PC-3 (cell line): Measurements from ENCODE around the gene SAMD5. TPM values are rescaled to one million over a fixed set of nuclear protein-coding genes. Genes with fewer than 3 reads are reported as not detected.

ENCODE experiments used
- ATAC-seq: fragments of 200-7000 bp; cut with Tn5 transposase; 2 replicates; pipeline ENCODE4 v1.9.1; 2020; ENCODE audit warnings: mild to moderate bottlenecking, moderate library complexity
- BruUV-seq: library from RNA; stranded (reverse); fragments of 400-500 nt; replicated peaks from 2 replicates; lab custom pipeline; 2021; lab: Mats Ljungman, UMichigan
- CTCF ChIA-PET: fragments of 300-600 bp; sonication (Branson Sonifier 250); formaldehyde crosslinking; loops from one replicate; lab custom pipeline; 2022; ENCODE audit warnings: antibody characterized with exemption; lab: Charles Lee
- POLR2A ChIA-PET: fragments of 300-600 bp; sonication (Branson Sonifier 250); formaldehyde crosslinking; loops from one replicate; lab custom pipeline; 2022; ENCODE audit warnings: antibody characterized with exemption; ENCODE audit not compliant: unreplicated experiment; lab: Charles Lee
- DNase-seq: peaks from one replicate; pipeline ENCODE4 v3.0.0-alpha.2; 2015
- H2AFZ ChIP-seq: fragments of 300-600 bp; sonication (generic); 2 replicates; pipeline ENCODE4 v1.6.0; 2016; ENCODE audit warnings: antibody characterized with exemption, low read length
- H3F3A ChIP-seq: fragments of 300-600 bp; sonication (generic); one replicate; pipeline ENCODE4 v1.6.0; 2017; ENCODE audit warnings: antibody characterized with exemption, low read length, control low read depth, mild to moderate bottlenecking; ENCODE audit not compliant: unreplicated experiment
- H3K27ac ChIP-seq: fragments of 300-600 bp; sonication (generic); 2 replicates; pipeline ENCODE4 v1.5.1; 2016; ENCODE audit warnings: mild to moderate bottlenecking, low read length
- H3K27me3 ChIP-seq: fragments of 300-600 bp; sonication (generic); 2 replicates; pipeline ENCODE4 v1.6.1; 2016; ENCODE audit warnings: low read length, mixed read lengths
- H3K36me3 ChIP-seq: fragments of 300-600 bp; sonication (generic); 2 replicates; pipeline ENCODE4 v1.6.1; 2016; ENCODE audit warnings: low read depth, mixed run types, low read length, mixed read lengths
- H3K4me1 ChIP-seq: fragments of 300-600 bp; sonication (generic); 2 replicates; pipeline ENCODE4 v1.5.1; 2016; ENCODE audit warnings: low read length; ENCODE audit not compliant: insufficient read depth
- H3K4me2 ChIP-seq: fragments of 300-600 bp; sonication (generic); 2 replicates; pipeline ENCODE4 v1.6.0; 2016; ENCODE audit warnings: low read length
- H3K4me3 ChIP-seq: fragments of 300-600 bp; sonication (generic); 2 replicates; pipeline ENCODE4 v1.5.1; 2016; ENCODE audit warnings: mild to moderate bottlenecking, low read length, mixed read lengths
- H3K79me2 ChIP-seq: fragments of 300-600 bp; sonication (generic); 2 replicates; pipeline ENCODE4 v1.6.1; 2017; ENCODE audit warnings: low read length, mixed read lengths
- H3K9ac ChIP-seq: fragments of 300-600 bp; sonication (generic); 2 replicates; pipeline ENCODE4 v1.6.0; 2016; ENCODE audit warnings: mild to moderate bottlenecking, low read length
- H3K9me2 ChIP-seq: fragments of 300-600 bp; sonication (generic); replicated peaks from 2 replicates; pipeline ENCODE4 v1.6.1; 2016; ENCODE audit warnings: mixed run types, low read length, mixed read lengths
- H3K9me3 ChIP-seq: fragments of 300-600 bp; sonication (generic); 2 replicates; pipeline ENCODE4 v1.6.1; 2016; ENCODE audit warnings: low read length, mixed read lengths
- H4K20me1 ChIP-seq: fragments of 300-600 bp; sonication (generic); 2 replicates; pipeline ENCODE4 v1.6.1; 2016; ENCODE audit warnings: low read length, mixed read lengths
- EZH2 ChIP-seq: fragments of 300-600 bp; sonication (generic); IDR thresholded peaks from one replicate; pipeline ENCODE4 v1.6.1; 2017; ENCODE audit warnings: antibody characterized with exemption, mild to moderate bottlenecking, low read length; ENCODE audit not compliant: unreplicated experiment
- EZH2phosphoT487 ChIP-seq: fragments of 300-600 bp; sonication (generic); IDR thresholded peaks from 2 replicates; pipeline ENCODE4 v1.6.1; 2018; ENCODE audit warnings: mild to moderate bottlenecking, antibody characterized with exemption, low read length, borderline replicate concordance
- intact Hi-C: fragments of 100-400 bp; cut with micrococcal nuclease; formaldehyde crosslinking; loops from 2 replicates; pipeline ENCODE4 v1.9.0; 2023
- total RNA-seq: library from RNA; depleted of rRNA; stranded (reverse); fragments of >200 nt; gene quantifications from 2 replicates; pipeline ENCODE4 v1.2.3, GENCODE V29; 2014
- TF ChIP-seq, protein P1 (sequence below): fragments of 300-600 bp; sonication (generic); conservative IDR thresholded peaks from 2 replicates; pipeline ENCODE4 v1.5.1; 2017; ENCODE audit warnings: antibody characterized with exemption, low read depth, mild to moderate bottlenecking, low read length

Gene SAMD5
- total RNA-seq, 1 experiment from 2014 or later, result 1.8 TPM

DNA sequence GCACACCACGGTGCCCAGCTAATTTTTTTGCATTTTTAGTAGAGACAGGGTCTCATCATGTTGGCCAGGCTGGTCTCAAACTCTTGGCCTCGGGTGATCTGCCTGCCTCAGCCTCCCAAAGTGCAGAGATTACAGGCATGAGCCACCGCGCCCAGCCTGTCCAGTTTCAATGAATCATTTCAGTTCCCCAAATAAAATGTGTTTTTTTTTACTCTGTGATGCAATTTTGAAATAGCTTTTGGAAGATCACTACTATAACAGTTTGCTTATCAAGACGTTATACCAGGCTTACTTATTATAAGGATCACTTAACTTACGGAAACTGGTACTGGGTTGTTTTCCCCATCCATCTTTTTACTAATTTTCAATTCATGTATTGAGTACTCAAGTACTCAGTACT lies 80.0 kb downstream of the SAMD5 start:
- CTCF ChIA-PET, result no interaction called here
- Histone ChIP-seq H3K79me2 (no peaks in the 10 kb centered on the region), H3K4me1 (peaks cover 7% of the 10 kb centered on the region; the same call in 1 of the 2 replicates), H3K9me3 (no peaks in the 10 kb centered on the region), H3K27ac (no peak overlapping the region), H3K4me3 (no peak overlapping the region), H3F3A (no peaks in the 10 kb centered on the region), H3K9ac (no peak overlapping the region), H3K36me3 (no peaks in the 10 kb centered on the region), H3K9me2 (no peaks in the 10 kb centered on the region), H3K27me3 (no peaks in the 10 kb centered on the region), H3K4me2 (no peak overlapping the region), H4K20me1 (no peaks in the 10 kb centered on the region), H2AFZ (no peak overlapping the region)
- no peak for ATAC-seq
- POLR2A ChIA-PET, result no interaction called here
- no peak for DNase-seq
- intact Hi-C loops, result no loop called here
- no TSS peak for BruUV-seq
- TF ChIP-seq EZH2 (no peak), EZH2phosphoT487 (no peak)
- TF ChIP-seq, protein P1, sequence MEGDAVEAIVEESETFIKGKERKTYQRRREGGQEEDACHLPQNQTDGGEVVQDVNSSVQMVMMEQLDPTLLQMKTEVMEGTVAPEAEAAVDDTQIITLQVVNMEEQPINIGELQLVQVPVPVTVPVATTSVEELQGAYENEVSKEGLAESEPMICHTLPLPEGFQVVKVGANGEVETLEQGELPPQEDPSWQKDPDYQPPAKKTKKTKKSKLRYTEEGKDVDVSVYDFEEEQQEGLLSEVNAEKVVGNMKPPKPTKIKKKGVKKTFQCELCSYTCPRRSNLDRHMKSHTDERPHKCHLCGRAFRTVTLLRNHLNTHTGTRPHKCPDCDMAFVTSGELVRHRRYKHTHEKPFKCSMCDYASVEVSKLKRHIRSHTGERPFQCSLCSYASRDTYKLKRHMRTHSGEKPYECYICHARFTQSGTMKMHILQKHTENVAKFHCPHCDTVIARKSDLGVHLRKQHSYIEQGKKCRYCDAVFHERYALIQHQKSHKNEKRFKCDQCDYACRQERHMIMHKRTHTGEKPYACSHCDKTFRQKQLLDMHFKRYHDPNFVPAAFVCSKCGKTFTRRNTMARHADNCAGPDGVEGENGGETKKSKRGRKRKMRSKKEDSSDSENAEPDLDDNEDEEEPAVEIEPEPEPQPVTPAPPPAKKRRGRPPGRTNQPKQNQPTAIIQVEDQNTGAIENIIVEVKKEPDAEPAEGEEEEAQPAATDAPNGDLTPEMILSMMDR, result no peak

- H3K4me1 ChIP-seq, result peaks cover 7% of the 10 kb centered on the region; the same call in 1 of the 2 replicates
- no TSS peak for BruUV-seq
- no peak for TF ChIP-seq EZH2
- TF ChIP-seq, protein P1, result no peak
- no peak for TF ChIP-seq EZH2phosphoT487
Measured at GRCh38 chr6:147589739-147590250, 81.3 kb downstream of the SAMD5 start.

GRCh38 chr6:147595961-147596360 lies 87.5 kb downstream of the SAMD5 start:
- Histone ChIP-seq H3K79me2 (no peaks in the 10 kb centered on the region), H3K36me3 (no peaks in the 10 kb centered on the region), H3K9ac (no peak overlapping the region), H3K9me2 (no peaks in the 10 kb centered on the region), H4K20me1 (no peaks in the 10 kb centered on the region), H3K27ac (no peak overlapping the region), H3K9me3 (no peaks in the 10 kb centered on the region), H3K27me3 (no peaks in the 10 kb centered on the region), H3K4me1 (no peaks in the 10 kb centered on the region), H2AFZ (no peak overlapping the region), H3K4me2 (no peak overlapping the region), H3K4me3 (no peak overlapping the region), H3F3A (no peaks in the 10 kb centered on the region)
- no peak for DNase-seq
- no TSS peak for BruUV-seq
- POLR2A ChIA-PET, result no interaction called here
- CTCF ChIA-PET, result no interaction called here
- ATAC-seq, result no peak
- TF ChIP-seq, protein P1, result no peak
- TF ChIP-seq EZH2phosphoT487 (no peak), EZH2 (no peak)
- intact Hi-C loops, result no loop called here

More at GRCh38 chr6:147589739-147590250, 81.3 kb downstream of the SAMD5 start:
- no peaks in the 10 kb centered on the region for H4K20me1 ChIP-seq
- DNase-seq (no peak), ATAC-seq (no peak)
- POLR2A ChIA-PET, result no interaction called here
- no peaks in the 10 kb centered on the region for H3K36me3 ChIP-seq
- H2AFZ ChIP-seq, result no peak overlapping the region
- H3K79me2 ChIP-seq, result no peaks in the 10 kb centered on the region
- H3K9ac ChIP-seq, result no peak overlapping the region
- no peaks in the 10 kb centered on the region for H3K9me2 ChIP-seq
- no peak overlapping the region for H3K27ac ChIP-seq
- H3F3A ChIP-seq, result no peaks in the 10 kb centered on the region
- CTCF ChIA-PET, result no interaction called here
- no peak overlapping the region for H3K4me2 ChIP-seq
- intact Hi-C loops, result no loop called here
- H3K4me3 ChIP-seq, result no peak overlapping the region
- H3K27me3 ChIP-seq, result no peaks in the 10 kb centered on the region
- no peaks in the 10 kb centered on the region for H3K9me3 ChIP-seq
